OCI-LY1 (cell line): ENCODE data around the gene MROH2A.

Experiments used
- H2AFZ ChIP-seq: fragments of 200-600 bp; sonication (generic), shearing (Covaris generic); 2 replicates; pipeline ENCODE4 v1.6.0; 2014; ENCODE audit warnings: antibody characterized with exemption, mild to moderate bottlenecking, low read length
- H3F3A ChIP-seq: fragments of 200-600 bp; sonication (generic), shearing (Covaris generic); 2 replicates; pipeline ENCODE4 v1.6.0; 2014; ENCODE audit warnings: mild to moderate bottlenecking, antibody characterized with exemption, low read length, moderate library complexity; ENCODE audit not compliant: insufficient read depth
- H3K27ac ChIP-seq: fragments of 200-600 bp; sonication (generic); 2 replicates; pipeline ENCODE4 v1.5.1; 2014; ENCODE audit warnings: low read length, mixed run types, mild to moderate bottlenecking, low read depth; ENCODE audit not compliant: poor library complexity, severe bottlenecking
- H3K27me3 ChIP-seq: fragments of 200-600 bp; sonication (generic); 2 replicates; pipeline ENCODE4 v1.6.0; 2014; ENCODE audit warnings: antibody characterized with exemption, mild to moderate bottlenecking, low read length, moderate library complexity; ENCODE audit not compliant: insufficient read depth
- H3K36me3 ChIP-seq: fragments of 200-600 bp; sonication (generic); 2 replicates; pipeline ENCODE4 v1.6.1; 2014; ENCODE audit warnings: mild to moderate bottlenecking, antibody characterized with exemption, low read length, moderate library complexity, mixed read lengths; ENCODE audit not compliant: insufficient read depth
- H3K4me1 ChIP-seq: fragments of 200-600 bp; sonication (generic); 2 replicates; pipeline ENCODE4 v1.5.1; 2014; ENCODE audit warnings: mild to moderate bottlenecking, low read length, moderate library complexity; ENCODE audit not compliant: insufficient read depth, severe bottlenecking
- H3K4me2 ChIP-seq: fragments of 200-600 bp; sonication (generic), shearing (Covaris generic); 2 replicates; pipeline ENCODE4 v1.6.1; 2014; ENCODE audit warnings: low read length
- H3K4me3 ChIP-seq: fragments of 200-600 bp; sonication (generic); 2 replicates; pipeline ENCODE4 v1.5.1; 2014; ENCODE audit warnings: low read length, low read depth, mild to moderate bottlenecking, mixed read lengths; ENCODE audit not compliant: poor library complexity, severe bottlenecking
- H3K79me2 ChIP-seq: fragments of 200-600 bp; shearing (Covaris generic); 2 replicates; pipeline ENCODE4 v1.6.1; 2016; ENCODE audit warnings: mixed run types, low read length, mixed read lengths; ENCODE audit not compliant: insufficient read depth
- H3K9ac ChIP-seq: fragments of 200-600 bp; sonication (generic), shearing (Covaris generic); 2 replicates; pipeline ENCODE4 v1.6.1; 2014; ENCODE audit warnings: mild to moderate bottlenecking, low read length, mixed read lengths
- H3K9me2 ChIP-seq: fragments of 200-600 bp; sonication (generic), shearing (Covaris generic); 2 replicates; pipeline ENCODE4 v1.6.1; 2014; ENCODE audit warnings: low read depth, mild to moderate bottlenecking, low read length, mixed read lengths
- H3K9me3 ChIP-seq: fragments of 200-600 bp; shearing (Covaris generic); 2 replicates; pipeline ENCODE4 v1.6.1; 2014; ENCODE audit warnings: low read length, mixed read lengths
- H4K20me1 ChIP-seq: fragments of 200-600 bp; sonication (generic), shearing (Covaris generic); 2 replicates; pipeline ENCODE4 v1.6.0; 2016; ENCODE audit warnings: mild to moderate bottlenecking, low read length; ENCODE audit not compliant: insufficient read depth
- CTCF ChIP-seq: fragments of 200-600 bp; sonication (generic), shearing (Covaris generic); IDR thresholded peaks from 2 replicates; pipeline ENCODE4 v1.5.1; 2017; ENCODE audit warnings: mild to moderate bottlenecking, antibody characterized with exemption, low read length, moderate library complexity, mixed read lengths
- EZH2 ChIP-seq: fragments of 200-600 bp; sonication (generic), shearing (Covaris generic); IDR thresholded peaks from 2 replicates; pipeline ENCODE4 v1.8.0; 2017; ENCODE audit warnings: borderline replicate concordance, mixed run types, mild to moderate bottlenecking, antibody characterized with exemption, low read length, moderate library complexity, mixed read lengths

MROH2A gene

GRCh38 chr2:233791151-233791882, 13.2 kb downstream of the MROH2A start:
- Histone ChIP-seq H3F3A (no peaks in the 10 kb centered on the region), H3K9me3 (no peaks in the 10 kb centered on the region), H3K9me2 (no peaks in the 10 kb centered on the region), H3K4me1 (peaks cover 21% of the 10 kb centered on the region), H4K20me1 (no peaks in the 10 kb centered on the region), H3K4me2 (no peak overlapping the region), H3K27ac (no peak overlapping the region), H3K79me2 (no peaks in the 10 kb centered on the region), H3K36me3 (no peaks in the 10 kb centered on the region), H2AFZ (no peak overlapping the region), H3K9ac (no peak overlapping the region), H3K4me3 (no peak overlapping the region), H3K27me3 (no peaks in the 10 kb centered on the region; the same call in 1 of the 2 replicates)
- TF ChIP-seq CTCF: no peak

- Histone ChIP-seq H3K9ac (no peak overlapping the region), H3K9me2 (no peaks in the 10 kb centered on the region), H2AFZ (no peak overlapping the region), H3K9me3 (no peaks in the 10 kb centered on the region), H3K4me2 (peak overlapping the region; percentile 44), H3F3A (no peaks in the 10 kb centered on the region), H3K27me3 (no peaks in the 10 kb centered on the region; the same call in 1 of the 2 replicates), H3K27ac (no peak overlapping the region), H3K4me3 (peak overlapping the region; percentile 21), H3K79me2 (no peaks in the 10 kb centered on the region), H3K4me1 (peaks cover 21% of the 10 kb centered on the region), H4K20me1 (no peaks in the 10 kb centered on the region), H3K36me3 (no peaks in the 10 kb centered on the region)
- no peak for TF ChIP-seq EZH2
- no peak for TF ChIP-seq CTCF
These were observed 13.8 kb downstream of the MROH2A start for GRCh38 chr2:233791883-233792329.

- H2AFZ ChIP-seq: no peak overlapping the region
- H3K27me3 ChIP-seq: no peaks in the 10 kb centered on the region; the same call in 1 of the 2 replicates
- peak overlapping the region; percentile 44 for H3K4me2 ChIP-seq
- H3K36me3 ChIP-seq: no peaks in the 10 kb centered on the region
- H3K4me1 ChIP-seq: peaks cover 21% of the 10 kb centered on the region
- H3K9me3 ChIP-seq: no peaks in the 10 kb centered on the region
- H3F3A ChIP-seq: no peaks in the 10 kb centered on the region
- H3K79me2 ChIP-seq: no peaks in the 10 kb centered on the region
- no peaks in the 10 kb centered on the region for H4K20me1 ChIP-seq
- H3K27ac ChIP-seq: no peak overlapping the region
- H3K9me2 ChIP-seq: no peaks in the 10 kb centered on the region
- peak overlapping the region; percentile 24 for H3K4me3 ChIP-seq
- H3K9ac ChIP-seq: no peak overlapping the region
- no peak for TF ChIP-seq EZH2
- no peak for TF ChIP-seq CTCF
These were observed 14.6 kb downstream of the MROH2A start for GRCh38 chr2:233792720-233793119.
